B cell (primary cell): ENCODE data around the gene WDR54. TPM values are rescaled to one million over a fixed set of nuclear protein-coding genes. Genes with fewer than 3 reads are reported as not detected.

Experiments used
- ATAC-seq: fragments of 200-7000 bp; cut with Tn5 transposase; one replicate; pipeline ENCODE4 v1.10.0; 2021; ENCODE audit warnings: low read depth, mild to moderate bottlenecking, moderate number of reproducible peaks, moderate library complexity
- CTCF ChIA-PET: fragments of 350-600 bp; sonication (Branson Sonifier 250); formaldehyde crosslinking; loops from one replicate; lab custom pipeline; 2021; ENCODE audit warnings: antibody characterized with exemption, inconsistent platforms; lab: Charles Lee
- POLR2A ChIA-PET: fragments of 350-600 bp; sonication (Branson Sonifier 250); formaldehyde crosslinking; loops from one replicate; lab custom pipeline; 2021; ENCODE audit warnings: antibody characterized with exemption; lab: Charles Lee
- DNase-seq: peaks from one replicate; pipeline ENCODE4 v3.0.0; 2013
- H2AFZ ChIP-seq: 2 replicates; pipeline ENCODE4 v1.6.1; 2012; ENCODE audit warnings: mild to moderate bottlenecking, low read depth, low read length; ENCODE audit not compliant: insufficient read depth, poor library complexity, severe bottlenecking
- H3K27ac ChIP-seq, 2 donors: 1 replicate in 1 of 2; 2 replicates in 1 of 2; pipeline ENCODE4 v1.5.1; 2012 to 2013; ENCODE audit warnings: low read length in 2 of 2, mild to moderate bottlenecking in 2 of 2, moderate library complexity in 1 of 2
- H3K27me3 ChIP-seq, 4 experiments: fragments of 200-600 bp in 1 of 4; sonication (generic) in 1 of 4; replicated peaks in 1 of 4; 1 replicate in 2 of 4; 2 replicates in 2 of 4; pipeline versions ENCODE4 v1.6.1 to v1.7.0; 2013 to 2016; ENCODE audit warnings: low read length in 3 of 4, mild to moderate bottlenecking in 2 of 4, mixed read lengths in 1 of 4, moderate library complexity in 1 of 4; ENCODE audit not compliant: insufficient read depth in 4 of 4, control insufficient read depth in 3 of 4; ENCODE audit errors: control extremely low read depth in 1 of 4
- H3K36me3 ChIP-seq, 2 experiments: replicated peaks in 1 of 2; 1 replicate in 1 of 2; 2 replicates in 1 of 2; pipeline versions ENCODE4 v1.6.1 to v1.7.1; 2013; ENCODE audit warnings: low read length in 1 of 2; ENCODE audit not compliant: insufficient read depth in 2 of 2, control insufficient read depth in 1 of 2; ENCODE audit errors: control extremely low read depth in 1 of 2, extremely low read depth in 1 of 2
- H3K4me1 ChIP-seq, 2 donors: fragments of 200-600 bp in 1 of 2; sonication (generic) in 1 of 2; 1 replicate in 1 of 2; 2 replicates in 1 of 2; pipeline versions ENCODE4 v1.5.1 to v1.6.1; 2013 to 2017; ENCODE audit warnings: low read length in 2 of 2; ENCODE audit not compliant: control insufficient read depth in 2 of 2, insufficient read depth in 2 of 2
- H3K4me2 ChIP-seq: replicated peaks from 2 replicates; pipeline ENCODE3; 2012; ENCODE audit warnings: mild to moderate bottlenecking, low read depth, low read length; ENCODE audit not compliant: poor library complexity, severe bottlenecking
- H3K4me3 ChIP-seq, 5 experiments: fragments of 200-600 bp in 1 of 5; sonication (generic) in 1 of 5; 1 replicate in 3 of 5; 2 replicates in 2 of 5; pipeline versions ENCODE4 v1.5.1 to v1.7.0; 2011 to 2016; ENCODE audit warnings: low read length in 4 of 5, mild to moderate bottlenecking in 4 of 5, low read depth in 2 of 5, control low read depth in 1 of 5, moderate library complexity in 1 of 5; ENCODE audit not compliant: insufficient read depth in 1 of 5; ENCODE audit errors: control extremely low read depth in 1 of 5, extremely low read depth in 1 of 5
- H3K79me2 ChIP-seq: fragments of 200-600 bp; sonication (generic); one replicate; pipeline ENCODE4 v1.6.0; 2016; ENCODE audit warnings: low read length; ENCODE audit not compliant: control insufficient read depth, insufficient read depth
- H3K9ac ChIP-seq: fragments of 200-600 bp; sonication (generic); 2 replicates; pipeline ENCODE4 v1.6.1; 2017; ENCODE audit warnings: mild to moderate bottlenecking, low read length, moderate library complexity
- H3K9me3 ChIP-seq, 3 donors: one replicate each; pipeline versions ENCODE4 v1.6.1 to v1.7.1; 2013; ENCODE audit warnings: low read length in 2 of 3; ENCODE audit not compliant: control insufficient read depth in 2 of 3, insufficient read depth in 1 of 3; ENCODE audit errors: control extremely low read depth in 1 of 3
- H4K20me1 ChIP-seq: 2 replicates; pipeline ENCODE4 v1.6.0; 2012; ENCODE audit warnings: mild to moderate bottlenecking, low read length; ENCODE audit not compliant: insufficient read depth, control insufficient read depth, poor library complexity, severe bottlenecking
- H3K27ac Mint-ChIP-seq: one replicate; pipeline ENCODE4 v1.8.0; 2021; ENCODE audit warnings: mixed read lengths
- H3K27me3 Mint-ChIP-seq: one replicate; pipeline ENCODE4 v1.8.0; 2021; ENCODE audit warnings: mixed read lengths
- H3K4me1 Mint-ChIP-seq: one replicate; pipeline ENCODE4 v1.8.0; 2021; ENCODE audit warnings: mixed read lengths
- H3K4me3 Mint-ChIP-seq: one replicate; pipeline ENCODE4 v1.8.0; 2021; ENCODE audit warnings: mixed read lengths
- H3K9me3 Mint-ChIP-seq: one replicate; pipeline ENCODE4 v1.8.0; 2022; ENCODE audit warnings: mixed read lengths; ENCODE audit not compliant: insufficient read depth
- CTCF ChIP-seq: fragments of 200-600 bp; IDR thresholded peaks from one replicate; pipeline ENCODE4 v1.8.0; 2022; ENCODE audit warnings: antibody characterized with exemption, mild to moderate bottlenecking
- EZH2 ChIP-seq: IDR thresholded peaks from 2 replicates; pipeline ENCODE4 v1.6.1; 2012; ENCODE audit warnings: borderline replicate concordance, low read depth, mild to moderate bottlenecking, moderate library complexity, low read length; ENCODE audit not compliant: insufficient read depth, poor library complexity, severe bottlenecking
- WGBS: methylation state at CpG from one replicate; pipeline ENCODE4 v1.1.5; 2013; ENCODE audit warnings: missing lambda C conversion rate; ENCODE audit not compliant: insufficient coverage; 5-methylcytosine and 5-hydroxymethylcytosine counted together
- intact Hi-C: fragments of 100-400 bp; cut with micrococcal nuclease; formaldehyde crosslinking; loops from one replicate; pipeline ENCODE4 v1.10.0; 2022
- polyA plus RNA-seq: library from polyadenylated mRNA; depleted of rRNA; stranded (reverse); fragments of >200 nt; gene quantifications from 2 replicates; pipeline ENCODE4 v1.2.3, GENCODE V29; 2012
- total RNA-seq, 2 donors: library from RNA; stranded (reverse); fragments of 120-200 nt in 1 of 2; gene quantifications; 1 replicate in 1 of 2; 2 replicates in 1 of 2; pipeline versions ENCODE4 v1.2.3 to v1.2.4, GENCODE V29; 2013 to 2022

Gene WDR54
- total and polyA plus RNA-seq, 2 donors (not counting 1 experiment from before 2014, with no cell fraction given) = 42.2 to 52.8 TPM

- TF ChIP-seq CTCF = no peak
- Histone ChIP-seq H3K79me2 (no peaks in the 10 kb centered on the region), H2AFZ (peak overlapping the region; percentile 81), H3K27ac (no peak overlapping the region), H3K4me1 (peaks cover 36 to 46% of the 10 kb centered on the region in 2 donors), H3K9me3 (peaks cover 0 to 9% (median 0%) of the 10 kb centered on the region in 3 donors), H3K4me3 (peak overlapping the region in 4 of 5 experiments; percentile 31 to 60 (median 52)), H3K36me3 (no peaks in the 10 kb centered on the region), H3K27me3 (peaks cover 0 to 43% (median 13%) of the 10 kb centered on the region in 4 experiments), H4K20me1 (no peaks in the 10 kb centered on the region), H3K4me2 (peak overlapping the region; percentile 95), H3K9ac (peak overlapping the region; percentile 57)
- peaks cover 19% of the 10 kb centered on the region for H3K27me3 Mint-ChIP-seq
- intact Hi-C loops = no loop called here
- peaks cover 44% of the 10 kb centered on the region for H3K4me1 Mint-ChIP-seq
- 59% methylated on average over 33 of the region's 33 CpGs for WGBS
- DNase-seq (no peak), ATAC-seq (no peak)
- H3K4me3 Mint-ChIP-seq = peak overlapping the region; percentile 83
- POLR2A ChIA-PET = interaction anchor here (1.1 to 1.3 kb wide), 2 partner anchors 13 to 20 kb away, joined by 3 to 4 read pairs; partner anchors contain the start of genes C2orf81, INO80B and WDR54
- no peaks in the 10 kb centered on the region for H3K9me3 Mint-ChIP-seq
- CTCF ChIA-PET = interaction anchor here (1.0 kb wide), 1 partner anchor 91 kb away, joined by 4 read pairs; no protein-coding TSS in a partner anchor
- H3K27ac Mint-ChIP-seq = no peak overlapping the region
Observed at GRCh38 chr2:74441170-74441689, 19.7 kb downstream of the WDR54 start.

GRCh38 chr2:74441690-74442482, 20.4 kb downstream of the WDR54 start, which contains the start of gene RTKN:
Gene RTKN (minus strand): TSS chr2:74441937. CDS start chr2:74441816, 121 bp downstream.
- H3K9ac ChIP-seq = peak within 1 kb of the TSS; percentile 60
- TF ChIP-seq EZH2 (peak; percentile 56), CTCF (no peak)
- ATAC-seq (no peak), DNase-seq (peak; percentile 63)
- peak within 1 kb of the TSS; percentile 95 for H3K4me2 ChIP-seq
- Mint-ChIP-seq H3K27ac (peak within 1 kb of the TSS; percentile 63), H3K4me3 (peak within 1 kb of the TSS; percentile 83), H3K27me3 (peaks cover 19% of the 10 kb centered on the region), H3K9me3 (no peaks in the 10 kb centered on the region), H3K4me1 (peaks cover 39% of the 10 kb centered on the region)
- no peaks in the 10 kb centered on the region for H3K36me3 ChIP-seq
- no peaks in the 10 kb centered on the region for H4K20me1 ChIP-seq
- H2AFZ ChIP-seq = peak within 1 kb of the TSS; percentile 81
- H3K79me2 ChIP-seq = no peaks in the 10 kb centered on the region
- CTCF ChIA-PET = interaction anchor here (1.0 to 1.8 kb wide), 2 partner anchors 12 to 59 kb away, joined by 3 to 4 read pairs; no protein-coding TSS in a partner anchor
- 15% methylated on average over 74 of the region's 75 CpGs for WGBS
- peaks cover 35 to 42% of the 10 kb centered on the region in 2 donors for H3K4me1 ChIP-seq
- POLR2A ChIA-PET = interaction anchor here (1.3 kb wide), 1 partner anchor 41 kb away, joined by 3 read pairs; the partner anchor contains the start of genes CCDC142 and TTC31
- peak within 1 kb of the TSS in 4 of 5 experiments; percentile 33 to 60 (median 52) for H3K4me3 ChIP-seq
- H3K27me3 ChIP-seq = peaks cover 0 to 43% (median 13%) of the 10 kb centered on the region in 4 experiments
- intact Hi-C loops = no loop called here
- H3K27ac ChIP-seq = no peak within 1 kb of the TSS
- peaks cover 0 to 9% (median 0%) of the 10 kb centered on the region in 3 donors for H3K9me3 ChIP-seq
